Stomach (tissue), 4 donors: ENCODE data around the gene ARID3A.

Experiments
- POLR2AphosphoS5 ChIP-seq, 3 donors: sonication (generic); formaldehyde crosslinking; IDR thresholded peaks; one replicate each; pipeline ENCODE4 v1.6.1; 2016; ENCODE audit warnings: antibody characterized with exemption in 3 of 3
- TF ChIP-seq, protein P1 (sequence below), 7 experiments: fragments of 450-650 bp in 4 of 7; fragments of 200-600 bp in 3 of 7; sonication (generic) in 3 of 7; IDR thresholded peaks; one replicate each; pipeline ENCODE4 v1.5.1; 2016 to 2019; ENCODE audit warnings: antibody characterized with exemption in 7 of 7, control low read depth in 2 of 7, mild to moderate bottlenecking in 1 of 7

DNA sequence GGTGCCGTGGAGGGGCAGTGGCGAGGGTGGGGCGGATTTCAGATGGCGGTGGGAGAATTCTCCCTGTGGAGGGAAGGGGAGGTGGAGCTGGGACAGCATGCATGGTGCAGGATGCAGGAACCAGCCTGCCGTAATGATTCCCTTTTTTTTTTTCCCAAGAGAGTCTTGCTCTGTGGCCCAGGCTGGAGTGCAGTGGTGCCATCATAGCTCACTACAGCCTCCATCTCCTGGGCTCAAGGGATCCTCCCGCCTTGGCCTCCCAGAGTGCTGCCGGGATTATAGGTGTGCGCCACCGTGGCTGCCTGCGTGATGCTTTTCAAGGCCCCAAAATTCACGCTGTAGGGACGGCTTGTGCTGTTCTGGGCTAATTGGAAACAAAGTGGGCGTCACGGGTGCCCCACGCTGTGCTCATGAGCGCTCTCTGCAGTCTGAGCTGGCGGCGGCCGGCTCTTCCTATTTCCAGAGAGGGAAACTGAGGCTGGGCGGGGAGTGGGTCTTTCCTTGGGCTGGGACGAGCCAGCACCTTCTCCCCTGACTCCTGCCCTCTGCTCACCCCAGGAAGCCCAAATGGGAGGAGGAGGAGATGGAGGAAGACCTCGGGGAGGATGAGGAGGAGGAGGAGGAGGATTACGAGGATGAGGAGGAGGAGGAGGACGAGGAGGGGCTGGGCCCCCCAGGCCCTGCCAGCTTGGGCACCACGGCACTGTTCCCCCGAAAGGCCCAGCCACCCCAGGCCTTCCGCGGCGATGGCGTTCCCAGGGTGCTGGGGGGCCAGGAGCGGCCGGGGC lies 6.2 kb downstream of the ARID3A start:
- TF ChIP-seq, protein P1, sequence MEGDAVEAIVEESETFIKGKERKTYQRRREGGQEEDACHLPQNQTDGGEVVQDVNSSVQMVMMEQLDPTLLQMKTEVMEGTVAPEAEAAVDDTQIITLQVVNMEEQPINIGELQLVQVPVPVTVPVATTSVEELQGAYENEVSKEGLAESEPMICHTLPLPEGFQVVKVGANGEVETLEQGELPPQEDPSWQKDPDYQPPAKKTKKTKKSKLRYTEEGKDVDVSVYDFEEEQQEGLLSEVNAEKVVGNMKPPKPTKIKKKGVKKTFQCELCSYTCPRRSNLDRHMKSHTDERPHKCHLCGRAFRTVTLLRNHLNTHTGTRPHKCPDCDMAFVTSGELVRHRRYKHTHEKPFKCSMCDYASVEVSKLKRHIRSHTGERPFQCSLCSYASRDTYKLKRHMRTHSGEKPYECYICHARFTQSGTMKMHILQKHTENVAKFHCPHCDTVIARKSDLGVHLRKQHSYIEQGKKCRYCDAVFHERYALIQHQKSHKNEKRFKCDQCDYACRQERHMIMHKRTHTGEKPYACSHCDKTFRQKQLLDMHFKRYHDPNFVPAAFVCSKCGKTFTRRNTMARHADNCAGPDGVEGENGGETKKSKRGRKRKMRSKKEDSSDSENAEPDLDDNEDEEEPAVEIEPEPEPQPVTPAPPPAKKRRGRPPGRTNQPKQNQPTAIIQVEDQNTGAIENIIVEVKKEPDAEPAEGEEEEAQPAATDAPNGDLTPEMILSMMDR (IDR thresholded peaks at IDR 0.05): no peak
- TF ChIP-seq POLR2AphosphoS5 (IDR thresholded peaks at IDR 0.05): no peak
